SH-SY5Y (cell line): ENCODE data around the gene ACTR6.

Experiments used
- GATA2 ChIP-seq: IDR thresholded peaks from 2 replicates; pipeline ENCODE4 v1.6.1; 2011; ENCODE audit warnings: mild to moderate bottlenecking, low read depth, low read length
- GATA3 ChIP-seq: IDR thresholded peaks from 2 replicates; pipeline ENCODE4 v1.6.1; 2011; ENCODE audit warnings: low read depth, mild to moderate bottlenecking, low read length, moderate library complexity

DNA sequence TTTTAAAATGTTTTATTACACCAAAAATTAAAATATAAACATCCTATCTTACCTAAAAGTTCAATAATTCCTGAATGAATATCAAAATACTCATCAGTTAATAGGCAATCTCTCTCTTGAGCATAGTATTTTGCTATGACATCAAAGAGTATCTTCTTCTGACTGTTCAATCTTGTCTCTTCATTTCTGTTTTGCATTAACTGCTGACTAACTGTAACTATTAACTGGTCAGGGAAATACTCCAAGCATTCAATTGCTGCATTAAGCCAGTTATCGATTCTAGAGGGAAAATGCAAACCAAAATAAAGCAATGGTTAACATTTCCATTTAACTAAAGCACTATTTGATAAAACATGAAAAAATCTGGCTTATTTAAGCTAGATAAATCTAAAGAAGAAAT is 52.8 kb downstream of the ACTR6 start:
- TF ChIP-seq GATA2 (no peak), GATA3 (no peak)
